CD4-positive, alpha-beta T cell treated with Interferon gamma for 1 hour (primary cell): ENCODE results near the gene CACNA1I.

ENCODE experiments used
- DNase-seq: peaks from one replicate; pipeline ENCODE4 v3.0.0-alpha.2; 2020

Gene CACNA1I

GRCh38 chr22:39627865-39628562 lies 57.5 kb downstream of the CACNA1I start:
- no peak for DNase-seq

- DNase-seq = no peak
Measured at GRCh38 chr22:39628563-39629080, 58.1 kb downstream of the CACNA1I start.

- DNase-seq = no peak
Measured at GRCh38 chr22:39629851-39630250, 59.3 kb downstream of the CACNA1I start.

GRCh38 chr22:39630721-39631120 lies 60.2 kb downstream of the CACNA1I start:
- no peak for DNase-seq

- DNase-seq = no peak
Measured at GRCh38 chr22:39631381-39632286, 61.1 kb downstream of the CACNA1I start.

GRCh38 chr22:39634530-39635405 lies 64.2 kb downstream of the CACNA1I start:
- DNase-seq = no peak

- DNase-seq = no peak
Measured at GRCh38 chr22:39635719-39636118, 65.2 kb downstream of the CACNA1I start.

GRCh38 chr22:39638958-39639357 lies 68.4 kb downstream of the CACNA1I start:
- no peak for DNase-seq

GRCh38 chr22:39641660-39642310 lies 71.2 kb downstream of the CACNA1I start:
- no peak for DNase-seq

GRCh38 chr22:39643311-39644083 lies 72.9 kb downstream of the CACNA1I start:
- DNase-seq = no peak

- no peak for DNase-seq
Measured at GRCh38 chr22:39645532-39645931, 75.0 kb downstream of the CACNA1I start.

- DNase-seq = no peak
Measured at GRCh38 chr22:39646398-39647063, 76.0 kb downstream of the CACNA1I start.

GRCh38 chr22:39647836-39648629 lies 77.5 kb downstream of the CACNA1I start:
- DNase-seq = no peak

GRCh38 chr22:39648630-39648950 lies 78.0 kb downstream of the CACNA1I start:
- no peak for DNase-seq

- no peak for DNase-seq
Measured at GRCh38 chr22:39649500-39650089, 79.0 kb downstream of the CACNA1I start.

- no peak for DNase-seq
Measured at GRCh38 chr22:39651053-39651996, 80.8 kb downstream of the CACNA1I start.

- DNase-seq = no peak
Measured at GRCh38 chr22:39652990-39653786, 82.6 kb downstream of the CACNA1I start.

- DNase-seq = no peak
Measured at GRCh38 chr22:39653787-39654077, 83.2 kb downstream of the CACNA1I start.
